WTC11 (cell line): ENCODE results near the gene UBE2N. TPM values are rescaled to one million over a fixed set of nuclear protein-coding genes. Genes with fewer than 3 reads are reported as not detected.

Source experiments
- ATAC-seq: fragments of 200-7000 bp; cut with Tn5 transposase; 2 replicates; pipeline ENCODE4 v1.10.0; 2021; ENCODE audit warnings: mild to moderate bottlenecking, moderate library complexity
- CTCF ChIA-PET: fragments of 300-600 bp; sonication (Branson Sonifier 250); formaldehyde crosslinking; loops from one replicate; lab custom pipeline; 2021; ENCODE audit warnings: antibody characterized with exemption; lab: Charles Lee
- POLR2A ChIA-PET: fragments of 350-600 bp; sonication (Branson Sonifier 250); formaldehyde crosslinking; loops from one replicate; lab custom pipeline; 2021; ENCODE audit warnings: antibody characterized with exemption; lab: Charles Lee
- DNase-seq: peaks from one replicate; pipeline ENCODE4 v3.0.0; 2021; ENCODE audit warnings: low spot score
- H3K27ac Mint-ChIP-seq: 2 replicates; pipeline ENCODE4 v1.8.0; 2021; ENCODE audit warnings: mixed read lengths
- H3K27me3 Mint-ChIP-seq: 2 replicates; pipeline ENCODE4 v1.8.0; 2021; ENCODE audit warnings: low read depth, mild to moderate bottlenecking, moderate library complexity, mixed read lengths
- H3K36me3 Mint-ChIP-seq: 2 replicates; pipeline ENCODE4 v1.8.0; 2021; ENCODE audit warnings: mixed read lengths
- H3K4me1 Mint-ChIP-seq: 2 replicates; pipeline ENCODE4 v1.8.0; 2022; ENCODE audit warnings: mixed read lengths
- H3K4me3 Mint-ChIP-seq: 2 replicates; pipeline ENCODE4 v1.8.0; 2021; ENCODE audit warnings: mild to moderate bottlenecking, moderate library complexity, mixed read lengths
- H3K9me3 Mint-ChIP-seq: 2 replicates; pipeline ENCODE4 v1.8.0; 2021; ENCODE audit warnings: mixed read lengths
- ATF1 ChIP-seq: sonication (generic); formaldehyde crosslinking; IDR thresholded peaks from 2 replicates; pipeline ENCODE4 v1.8.1; 2023; ENCODE audit warnings: mild to moderate bottlenecking, moderate library complexity, missing genetic modification reagents
- ESRRA ChIP-seq: sonication (generic); formaldehyde crosslinking; IDR thresholded peaks from 2 replicates; pipeline ENCODE4 v1.8.1; 2022; ENCODE audit warnings: mild to moderate bottlenecking, missing genetic modification reagents, borderline replicate concordance
- FOXJ3 ChIP-seq: sonication (generic); formaldehyde crosslinking; IDR thresholded peaks from 2 replicates; pipeline ENCODE4 v1.9.0; 2021; ENCODE audit warnings: missing genetic modification reagents, mild to moderate bottlenecking, borderline replicate concordance
- JUN ChIP-seq: sonication (generic); formaldehyde crosslinking; IDR thresholded peaks from 2 replicates; pipeline ENCODE4 v1.8.0; 2023; ENCODE audit warnings: mild to moderate bottlenecking, missing genetic modification reagents
- RORB ChIP-seq: fragments of 250-450 bp; sonication (Bioruptor Pico); IDR thresholded peaks from 2 replicates; pipeline ENCODE4 v1.9.0; 2021; ENCODE audit warnings: mild to moderate bottlenecking
- TEAD1 ChIP-seq: sonication (generic); formaldehyde crosslinking; IDR thresholded peaks from 2 replicates; pipeline ENCODE4 v1.8.0; 2022; ENCODE audit warnings: mild to moderate bottlenecking, missing genetic modification reagents
- TEAD4 ChIP-seq: sonication (generic); formaldehyde crosslinking; IDR thresholded peaks from 2 replicates; pipeline ENCODE4 v1.8.0; 2022; ENCODE audit warnings: mild to moderate bottlenecking, missing genetic modification reagents
- ZNF121 ChIP-seq: sonication (generic); formaldehyde crosslinking; IDR thresholded peaks from 2 replicates; pipeline ENCODE4 v1.8.0; 2023; ENCODE audit warnings: missing genetic modification reagents
- ZNF219 ChIP-seq: sonication (generic); formaldehyde crosslinking; IDR thresholded peaks from 2 replicates; pipeline ENCODE4 v1.8.0; 2023; ENCODE audit warnings: missing genetic modification reagents, mild to moderate bottlenecking, borderline replicate concordance
- total RNA-seq: library from RNA; stranded (reverse); gene quantifications from 3 replicates; pipeline ENCODE4 v1.2.3, GENCODE V29; 2021
- TF ChIP-seq, protein P1 (sequence below): sonication (generic); formaldehyde crosslinking; IDR thresholded peaks from 2 replicates; pipeline ENCODE4 v1.8.1; 2022; ENCODE audit warnings: low read depth, missing genetic modification reagents, borderline replicate concordance
- TF ChIP-seq, protein P2 (sequence below): sonication (generic); formaldehyde crosslinking; IDR thresholded peaks from 2 replicates; pipeline ENCODE4 v1.8.0; 2023; ENCODE audit warnings: missing genetic modification reagents
- TF ChIP-seq, protein P3 (sequence below): sonication (generic); formaldehyde crosslinking; IDR thresholded peaks from 2 replicates; pipeline ENCODE4 v1.8.1; 2023; ENCODE audit warnings: mild to moderate bottlenecking, missing genetic modification reagents, moderate library complexity
- TF ChIP-seq, protein P4 (sequence below): sonication (generic); formaldehyde crosslinking; IDR thresholded peaks from 2 replicates; pipeline ENCODE4 v1.8.1; 2023; ENCODE audit warnings: mild to moderate bottlenecking, missing genetic modification reagents, moderate library complexity
- TF ChIP-seq, protein P5 (sequence below): sonication (generic); formaldehyde crosslinking; IDR thresholded peaks from 2 replicates; pipeline ENCODE4 v1.8.0; 2022; ENCODE audit warnings: mild to moderate bottlenecking, missing genetic modification reagents
- TF ChIP-seq, protein P6 (sequence below): sonication (generic); formaldehyde crosslinking; IDR thresholded peaks from 2 replicates; pipeline ENCODE4 v1.8.0; 2022; ENCODE audit warnings: mild to moderate bottlenecking, missing genetic modification reagents

UBE2N gene
- total RNA-seq, 1 experiment from 2014 or later = 195 TPM

DNA sequence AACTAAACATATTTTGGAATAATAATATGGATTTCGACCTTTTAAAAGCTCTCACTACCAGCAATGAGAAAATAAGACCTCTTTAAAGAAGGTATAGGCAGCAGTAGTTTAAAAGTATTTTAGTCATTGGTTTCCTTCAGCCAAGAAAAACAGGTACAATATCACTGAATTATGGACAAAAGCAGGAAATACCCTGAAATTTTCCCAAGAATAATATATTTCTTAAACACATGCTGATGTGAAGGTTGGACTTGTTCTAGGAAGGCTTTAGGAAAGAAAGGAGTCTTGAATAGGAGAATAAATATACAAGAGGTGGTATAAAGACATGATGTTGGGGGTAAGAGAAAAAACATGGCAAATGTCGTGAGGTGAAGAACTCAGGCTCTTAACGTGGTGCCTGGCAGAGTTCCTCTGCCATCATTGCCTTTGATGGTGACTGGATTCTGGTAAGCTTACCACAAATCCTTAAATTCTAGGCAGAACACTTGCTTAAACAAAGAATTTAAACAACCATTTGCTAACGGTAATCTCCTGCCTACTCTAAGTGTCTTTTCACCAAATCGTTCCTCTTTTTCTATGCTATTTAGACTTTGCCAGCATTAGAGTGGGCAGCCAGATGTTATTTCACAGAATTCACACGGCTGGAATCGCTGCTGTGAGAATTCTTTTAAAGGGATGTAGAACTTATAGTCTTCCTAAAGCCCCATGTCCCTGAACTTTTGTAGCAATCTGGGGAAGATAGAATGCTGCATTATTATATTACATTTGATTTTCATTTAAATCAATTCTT lies 75.9 kb downstream of the UBE2N start (continued):
- TF ChIP-seq, protein P1, sequence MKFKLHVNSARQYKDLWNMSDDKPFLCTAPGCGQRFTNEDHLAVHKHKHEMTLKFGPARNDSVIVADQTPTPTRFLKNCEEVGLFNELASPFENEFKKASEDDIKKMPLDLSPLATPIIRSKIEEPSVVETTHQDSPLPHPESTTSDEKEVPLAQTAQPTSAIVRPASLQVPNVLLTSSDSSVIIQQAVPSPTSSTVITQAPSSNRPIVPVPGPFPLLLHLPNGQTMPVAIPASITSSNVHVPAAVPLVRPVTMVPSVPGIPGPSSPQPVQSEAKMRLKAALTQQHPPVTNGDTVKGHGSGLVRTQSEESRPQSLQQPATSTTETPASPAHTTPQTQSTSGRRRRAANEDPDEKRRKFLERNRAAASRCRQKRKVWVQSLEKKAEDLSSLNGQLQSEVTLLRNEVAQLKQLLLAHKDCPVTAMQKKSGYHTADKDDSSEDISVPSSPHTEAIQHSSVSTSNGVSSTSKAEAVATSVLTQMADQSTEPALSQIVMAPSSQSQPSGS (CRISPR knock-in tag) = no peak

DNA sequence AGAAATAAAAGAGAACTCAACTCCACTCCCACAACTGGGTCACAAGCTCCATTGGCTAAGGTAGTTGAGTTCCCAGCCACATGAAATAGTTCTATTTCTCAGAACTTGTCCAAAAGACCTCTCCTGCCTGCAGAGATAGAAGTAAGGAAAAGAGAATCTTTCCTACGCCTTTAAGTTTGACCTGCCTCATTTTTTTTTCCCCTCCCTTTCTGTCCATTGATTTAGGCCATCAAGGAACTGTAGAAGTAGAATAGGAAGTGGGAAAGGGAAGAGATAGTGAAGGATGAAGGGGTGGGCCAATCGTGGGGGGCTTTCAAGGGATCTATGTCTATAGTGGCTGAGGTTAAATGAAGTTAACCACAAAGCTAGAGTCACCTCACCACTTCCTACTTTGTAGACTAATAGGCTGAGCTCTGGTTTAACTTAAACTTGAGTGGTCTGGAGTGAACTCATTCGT lies 77.9 kb downstream of the UBE2N start:
- no peak for DNase-seq
- TF ChIP-seq, protein P2, sequence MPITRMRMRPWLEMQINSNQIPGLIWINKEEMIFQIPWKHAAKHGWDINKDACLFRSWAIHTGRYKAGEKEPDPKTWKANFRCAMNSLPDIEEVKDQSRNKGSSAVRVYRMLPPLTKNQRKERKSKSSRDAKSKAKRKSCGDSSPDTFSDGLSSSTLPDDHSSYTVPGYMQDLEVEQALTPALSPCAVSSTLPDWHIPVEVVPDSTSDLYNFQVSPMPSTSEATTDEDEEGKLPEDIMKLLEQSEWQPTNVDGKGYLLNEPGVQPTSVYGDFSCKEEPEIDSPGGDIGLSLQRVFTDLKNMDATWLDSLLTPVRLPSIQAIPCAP (CRISPR knock-in tag) = no peak
- TF ChIP-seq, all 79 proteins: peak for 0
- ATAC-seq = no peak
- Mint-ChIP-seq H3K4me3 (no peak overlapping the region), H3K27ac (no peak overlapping the region), H3K9me3 (no peaks in the 10 kb centered on the region), H3K27me3 (no peaks in the 10 kb centered on the region), H3K4me1 (peaks cover 12% of the 10 kb centered on the region), H3K36me3 (no peaks in the 10 kb centered on the region)
- ChIA-PET POLR2A (no interaction called here), CTCF (interaction anchor here (1.0 kb wide), 1 partner anchor 56 kb away, joined by 4 read pairs; no protein-coding TSS in a partner anchor)

DNA sequence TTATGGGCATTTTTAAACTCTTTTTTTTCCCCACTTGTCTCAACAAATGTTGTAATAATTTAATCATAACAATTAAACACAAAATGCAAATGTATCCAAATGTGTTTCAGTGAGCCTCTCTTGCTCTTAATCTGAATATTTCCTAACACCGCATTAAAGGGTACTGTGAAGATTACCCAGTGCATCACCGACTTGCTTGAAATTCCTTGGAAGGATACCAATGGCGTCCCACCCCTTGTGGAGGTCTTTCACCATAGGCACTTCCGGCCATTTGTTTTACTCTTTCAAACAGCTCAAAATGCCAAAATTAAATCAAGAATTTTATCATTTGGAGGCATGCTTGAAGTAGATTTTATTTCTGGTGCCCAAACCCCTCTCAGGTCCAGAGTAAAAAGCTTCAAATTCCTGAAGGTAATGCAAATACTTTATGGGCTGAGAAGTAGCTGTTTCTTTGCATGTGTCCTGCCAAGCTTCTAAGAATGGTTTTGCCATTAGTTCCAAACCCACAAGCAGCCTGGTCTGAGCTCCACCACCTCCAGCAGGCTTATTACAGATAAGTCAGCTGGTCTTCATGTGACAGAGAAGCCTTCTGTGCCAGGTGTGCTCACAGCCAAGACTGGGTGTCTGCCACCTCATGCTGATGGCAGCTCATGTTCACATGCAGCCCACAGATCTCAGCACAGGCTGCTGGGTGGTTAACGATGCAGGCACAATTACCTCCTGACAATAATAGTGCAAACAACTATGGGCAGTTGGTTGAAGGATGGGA lies 80.4 kb downstream of the UBE2N start:
- no peak overlapping the region for H3K4me3 Mint-ChIP-seq
- no peak overlapping the region for H3K27ac Mint-ChIP-seq
- H3K27me3 Mint-ChIP-seq = no peaks in the 10 kb centered on the region
- CTCF ChIA-PET = interaction anchor here (1.9 kb wide), 1 partner anchor 264 kb away, joined by 5 read pairs; no protein-coding TSS in a partner anchor
- DNase-seq (no peak), ATAC-seq (no peak)
- peaks cover 4% of the 10 kb centered on the region; the same call in 1 of the 2 replicates for H3K4me1 Mint-ChIP-seq
- H3K9me3 Mint-ChIP-seq = no peaks in the 10 kb centered on the region
- no peaks in the 10 kb centered on the region for H3K36me3 Mint-ChIP-seq
- TF ChIP-seq, protein P3, sequence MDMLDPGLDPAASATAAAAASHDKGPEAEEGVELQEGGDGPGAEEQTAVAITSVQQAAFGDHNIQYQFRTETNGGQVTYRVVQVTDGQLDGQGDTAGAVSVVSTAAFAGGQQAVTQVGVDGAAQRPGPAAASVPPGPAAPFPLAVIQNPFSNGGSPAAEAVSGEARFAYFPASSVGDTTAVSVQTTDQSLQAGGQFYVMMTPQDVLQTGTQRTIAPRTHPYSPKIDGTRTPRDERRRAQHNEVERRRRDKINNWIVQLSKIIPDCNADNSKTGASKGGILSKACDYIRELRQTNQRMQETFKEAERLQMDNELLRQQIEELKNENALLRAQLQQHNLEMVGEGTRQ = no peak
- TF ChIP-seq ZNF219 (no peak), JUN (CRISPR knock-in tag) (no peak), TEAD4 (CRISPR knock-in tag) (no peak), FOXJ3 (CRISPR knock-in tag) (no peak), TEAD1 (CRISPR knock-in tag) (no peak), ESRRA (CRISPR knock-in tag) (no peak), RORB (CRISPR knock-in tag) (no peak), ATF1 (no peak), ZNF121 (CRISPR knock-in tag) (no peak)
- TF ChIP-seq, protein P4, sequence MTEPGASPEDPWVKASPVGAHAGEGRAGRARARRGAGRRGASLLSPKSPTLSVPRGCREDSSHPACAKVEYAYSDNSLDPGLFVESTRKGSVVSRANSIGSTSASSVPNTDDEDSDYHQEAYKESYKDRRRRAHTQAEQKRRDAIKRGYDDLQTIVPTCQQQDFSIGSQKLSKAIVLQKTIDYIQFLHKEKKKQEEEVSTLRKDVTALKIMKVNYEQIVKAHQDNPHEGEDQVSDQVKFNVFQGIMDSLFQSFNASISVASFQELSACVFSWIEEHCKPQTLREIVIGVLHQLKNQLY (CRISPR knock-in tag) = no peak
- TF ChIP-seq, protein P5, sequence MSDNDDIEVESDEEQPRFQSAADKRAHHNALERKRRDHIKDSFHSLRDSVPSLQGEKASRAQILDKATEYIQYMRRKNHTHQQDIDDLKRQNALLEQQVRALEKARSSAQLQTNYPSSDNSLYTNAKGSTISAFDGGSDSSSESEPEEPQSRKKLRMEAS (CRISPR knock-in tag) = no peak
- TF ChIP-seq, protein P1 (CRISPR knock-in tag) = no peak
- TF ChIP-seq, protein P6, sequence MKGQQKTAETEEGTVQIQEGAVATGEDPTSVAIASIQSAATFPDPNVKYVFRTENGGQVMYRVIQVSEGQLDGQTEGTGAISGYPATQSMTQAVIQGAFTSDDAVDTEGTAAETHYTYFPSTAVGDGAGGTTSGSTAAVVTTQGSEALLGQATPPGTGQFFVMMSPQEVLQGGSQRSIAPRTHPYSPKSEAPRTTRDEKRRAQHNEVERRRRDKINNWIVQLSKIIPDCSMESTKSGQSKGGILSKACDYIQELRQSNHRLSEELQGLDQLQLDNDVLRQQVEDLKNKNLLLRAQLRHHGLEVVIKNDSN (CRISPR knock-in tag) = no peak
- POLR2A ChIA-PET = no interaction called here
